Thyroid gland (tissue), 4 donors: Measurements from ENCODE around the gene CCND1. TPM values are rescaled to one million over a fixed set of nuclear protein-coding genes. Genes with fewer than 3 reads are reported as not detected.

ENCODE experiments used
- DNase-seq, 2 donors: peaks; one replicate each; pipeline ENCODE4 v3.0.0-alpha.2; 2019
- H3K27ac ChIP-seq, 3 donors: fragments of 200-600 bp; sonication (generic); 1 replicate in 2 of 3; 2 replicates in 1 of 3; pipeline ENCODE4 v1.5.1; 2016 to 2019; ENCODE audit warnings: mild to moderate bottlenecking in 1 of 3, moderate library complexity in 1 of 3
- H3K27me3 ChIP-seq: fragments of 200-600 bp; sonication (generic); one replicate; pipeline ENCODE4 v1.5.1; 2019
- H3K36me3 ChIP-seq, 2 donors: fragments of 200-600 bp; sonication (generic); one replicate each; pipeline ENCODE4 v1.5.1; 2016 to 2019
- H3K4me1 ChIP-seq, 2 donors: fragments of 200-600 bp; sonication (generic); one replicate each; pipeline ENCODE4 v1.5.1; 2017 to 2019
- H3K4me3 ChIP-seq, 3 donors: fragments of 200-600 bp; sonication (generic); replicated peaks in 1 of 3; 1 replicate in 2 of 3; 2 replicates in 1 of 3; pipeline ENCODE4 v1.5.1; 2016; ENCODE audit warnings: mild to moderate bottlenecking in 1 of 3
- H3K9me3 ChIP-seq: fragments of 200-600 bp; sonication (generic); one replicate; pipeline ENCODE4 v1.5.1; 2017
- POLR2A ChIP-seq, 2 donors: fragments of 450-650 bp; IDR thresholded peaks; one replicate each; pipeline ENCODE4 v1.6.1; 2017; ENCODE audit warnings: antibody characterized with exemption in 2 of 2, mild to moderate bottlenecking in 2 of 2, moderate library complexity in 1 of 2
- WGBS, 2 donors: methylation state at CpG; one replicate each; pipeline ENCODE4 v1.1.5; 2017; 5-methylcytosine and 5-hydroxymethylcytosine counted together
- intact Hi-C: fragments of 100-400 bp; cut with DNase I; formaldehyde crosslinking; loops from one replicate; pipeline ENCODE4 v1.15.1; 2023
- total RNA-seq, 4 donors: library from RNA; depleted of rRNA; stranded (reverse); fragments of >200 nt; gene quantifications; one replicate each; pipeline ENCODE4 v1.2.3, GENCODE V29; 2016
- TF ChIP-seq, protein P1 (sequence below), 6 experiments: fragments of 200-600 bp in 3 of 6; fragments of 450-650 bp in 3 of 6; sonication (generic) in 3 of 6; IDR thresholded peaks; one replicate each; pipeline ENCODE4 v1.5.1; 2016 to 2019; ENCODE audit warnings: antibody characterized with exemption in 6 of 6, mild to moderate bottlenecking in 2 of 6, inconsistent platforms in 1 of 6, moderate library complexity in 1 of 6

The CCND1 gene
- total RNA-seq, 4 donors from 2014 or later = 55.1 to 110 (median 94.6) TPM

DNA sequence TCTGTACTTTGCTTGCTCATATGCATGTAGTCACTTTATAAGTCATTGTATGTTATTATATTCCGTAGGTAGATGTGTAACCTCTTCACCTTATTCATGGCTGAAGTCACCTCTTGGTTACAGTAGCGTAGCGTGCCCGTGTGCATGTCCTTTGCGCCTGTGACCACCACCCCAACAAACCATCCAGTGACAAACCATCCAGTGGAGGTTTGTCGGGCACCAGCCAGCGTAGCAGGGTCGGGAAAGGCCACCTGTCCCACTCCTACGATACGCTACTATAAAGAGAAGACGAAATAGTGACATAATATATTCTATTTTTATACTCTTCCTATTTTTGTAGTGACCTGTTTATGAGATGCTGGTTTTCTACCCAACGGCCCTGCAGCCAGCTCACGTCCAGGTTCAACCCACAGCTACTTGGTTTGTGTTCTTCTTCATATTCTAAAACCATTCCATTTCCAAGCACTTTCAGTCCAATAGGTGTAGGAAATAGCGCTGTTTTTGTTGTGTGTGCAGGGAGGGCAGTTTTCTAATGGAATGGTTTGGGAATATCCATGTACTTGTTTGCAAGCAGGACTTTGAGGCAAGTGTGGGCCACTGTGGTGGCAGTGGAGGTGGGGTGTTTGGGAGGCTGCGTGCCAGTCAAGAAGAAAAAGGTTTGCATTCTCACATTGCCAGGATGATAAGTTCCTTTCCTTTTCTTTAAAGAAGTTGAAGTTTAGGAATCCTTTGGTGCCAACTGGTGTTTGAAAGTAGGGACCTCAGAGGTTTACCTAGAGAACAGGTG lies 11.1 kb downstream of the CCND1 start:
- TF ChIP-seq, protein P1, sequence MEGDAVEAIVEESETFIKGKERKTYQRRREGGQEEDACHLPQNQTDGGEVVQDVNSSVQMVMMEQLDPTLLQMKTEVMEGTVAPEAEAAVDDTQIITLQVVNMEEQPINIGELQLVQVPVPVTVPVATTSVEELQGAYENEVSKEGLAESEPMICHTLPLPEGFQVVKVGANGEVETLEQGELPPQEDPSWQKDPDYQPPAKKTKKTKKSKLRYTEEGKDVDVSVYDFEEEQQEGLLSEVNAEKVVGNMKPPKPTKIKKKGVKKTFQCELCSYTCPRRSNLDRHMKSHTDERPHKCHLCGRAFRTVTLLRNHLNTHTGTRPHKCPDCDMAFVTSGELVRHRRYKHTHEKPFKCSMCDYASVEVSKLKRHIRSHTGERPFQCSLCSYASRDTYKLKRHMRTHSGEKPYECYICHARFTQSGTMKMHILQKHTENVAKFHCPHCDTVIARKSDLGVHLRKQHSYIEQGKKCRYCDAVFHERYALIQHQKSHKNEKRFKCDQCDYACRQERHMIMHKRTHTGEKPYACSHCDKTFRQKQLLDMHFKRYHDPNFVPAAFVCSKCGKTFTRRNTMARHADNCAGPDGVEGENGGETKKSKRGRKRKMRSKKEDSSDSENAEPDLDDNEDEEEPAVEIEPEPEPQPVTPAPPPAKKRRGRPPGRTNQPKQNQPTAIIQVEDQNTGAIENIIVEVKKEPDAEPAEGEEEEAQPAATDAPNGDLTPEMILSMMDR (IDR thresholded peaks at IDR 0.05) = no peak
- TF ChIP-seq POLR2A (IDR thresholded peaks at IDR 0.05) = no peak
- peaks cover 43 to 45% of the 10 kb centered on the region in 2 donors for H3K36me3 ChIP-seq
- no peak overlapping the region for H3K4me3 ChIP-seq
- H3K27me3 ChIP-seq = no peaks in the 10 kb centered on the region
- H3K27ac ChIP-seq = no peak overlapping the region
- 91% methylated on average over 15 of the region's 15 CpGs for WGBS, 2 donors
- no peak for DNase-seq
- no peaks in the 10 kb centered on the region for H3K9me3 ChIP-seq
- H3K4me1 ChIP-seq = no peaks in the 10 kb centered on the region
- intact Hi-C loops = no loop called here

- H3K4me3 ChIP-seq = no peak overlapping the region
- no peaks in the 10 kb centered on the region for H3K9me3 ChIP-seq
- WGBS, 2 donors = 83 to 86% methylated on average over 11 of the region's 11 CpGs
- intact Hi-C loops = no loop called here
- peaks cover 37 to 43% of the 10 kb centered on the region in 2 donors for H3K36me3 ChIP-seq
- DNase-seq = no peak
- no peaks in the 10 kb centered on the region for H3K4me1 ChIP-seq
- H3K27ac ChIP-seq = no peak overlapping the region
- no peaks in the 10 kb centered on the region for H3K27me3 ChIP-seq
- TF ChIP-seq, protein P1 (IDR thresholded peaks at IDR 0.05) = no peak
- no peak for TF ChIP-seq POLR2A (IDR thresholded peaks at IDR 0.05)
Observed at GRCh38 chr11:69652999-69653398, 12.0 kb downstream of the CCND1 start.

DNA sequence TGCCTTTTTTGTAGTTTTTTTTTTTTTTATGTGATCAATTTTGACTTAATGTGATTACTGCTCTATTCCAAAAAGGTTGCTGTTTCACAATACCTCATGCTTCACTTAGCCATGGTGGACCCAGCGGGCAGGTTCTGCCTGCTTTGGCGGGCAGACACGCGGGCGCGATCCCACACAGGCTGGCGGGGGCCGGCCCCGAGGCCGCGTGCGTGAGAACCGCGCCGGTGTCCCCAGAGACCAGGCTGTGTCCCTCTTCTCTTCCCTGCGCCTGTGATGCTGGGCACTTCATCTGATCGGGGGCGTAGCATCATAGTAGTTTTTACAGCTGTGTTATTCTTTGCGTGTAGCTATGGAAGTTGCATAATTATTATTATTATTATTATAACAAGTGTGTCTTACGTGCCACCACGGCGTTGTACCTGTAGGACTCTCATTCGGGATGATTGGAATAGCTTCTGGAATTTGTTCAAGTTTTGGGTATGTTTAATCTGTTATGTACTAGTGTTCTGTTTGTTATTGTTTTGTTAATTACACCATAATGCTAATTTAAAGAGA lies 12.5 kb downstream of the CCND1 start:
- H3K27ac ChIP-seq = no peak overlapping the region
- no peak overlapping the region for H3K4me3 ChIP-seq
- 91 to 92% methylated on average over 23 of the region's 23 CpGs for WGBS, 2 donors
- intact Hi-C loops = no loop called here
- H3K4me1 ChIP-seq = no peaks in the 10 kb centered on the region
- no peaks in the 10 kb centered on the region for H3K9me3 ChIP-seq
- no peak for DNase-seq
- no peak for TF ChIP-seq POLR2A (IDR thresholded peaks at IDR 0.05)
- TF ChIP-seq, protein P1 (IDR thresholded peaks at IDR 0.05) = no peak
- H3K36me3 ChIP-seq = peaks cover 32 to 39% of the 10 kb centered on the region in 2 donors
- no peaks in the 10 kb centered on the region for H3K27me3 ChIP-seq

GRCh38 chr11:69654001-69654659 lies 13.2 kb downstream of the CCND1 start:
- DNase-seq = no peak
- TF ChIP-seq, protein P1 (IDR thresholded peaks at IDR 0.05) = no peak
- no peak for TF ChIP-seq POLR2A (IDR thresholded peaks at IDR 0.05)
- Histone ChIP-seq H3K27ac (no peak overlapping the region), H3K36me3 (peaks cover 26 to 34% of the 10 kb centered on the region in 2 donors), H3K27me3 (no peaks in the 10 kb centered on the region), H3K4me1 (no peaks in the 10 kb centered on the region), H3K9me3 (no peaks in the 10 kb centered on the region), H3K4me3 (no peak overlapping the region)
- 80 to 90% methylated on average over 26 to 34 of the region's 38 CpGs for WGBS, 2 donors
- intact Hi-C loops = no loop called here
